ENCODE data around the gene OPCML. TPM values are rescaled to one million over a fixed set of nuclear protein-coding genes. Genes with fewer than 3 reads are reported as not detected.

OPCML gene
- total RNA-seq, 2 donors from 2014 or later: 0.34 TPM; not detected in 1

DNA sequence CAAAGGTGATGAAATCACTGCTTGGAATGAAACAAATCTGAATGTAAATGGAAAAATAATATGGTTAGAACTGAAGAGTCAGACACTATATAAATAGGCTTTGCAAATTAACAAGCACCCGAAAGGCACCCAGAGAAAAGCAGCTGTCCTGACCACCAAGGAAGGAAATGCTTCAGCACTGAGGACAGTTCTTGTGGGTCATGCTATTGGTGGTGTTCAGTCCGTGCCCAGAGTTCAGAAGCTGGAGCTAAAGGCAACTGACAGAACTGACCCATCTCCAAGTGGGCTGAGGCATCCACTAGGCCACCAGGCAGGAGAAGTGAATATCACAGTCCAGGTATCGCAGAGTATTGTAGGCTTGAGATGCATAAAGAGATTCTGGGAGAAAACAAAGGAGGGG, 208.9 kb downstream of the OPCML start:
- no peaks in the 10 kb centered on the region for H3K36me3 ChIP-seq
- H3K27ac ChIP-seq: no peak overlapping the region
- TF ChIP-seq POLR2AphosphoS5 (IDR thresholded peaks at IDR 0.05) (no peak), POLR2A (IDR thresholded peaks at IDR 0.05) (no peak)
- TF ChIP-seq, protein P1, sequence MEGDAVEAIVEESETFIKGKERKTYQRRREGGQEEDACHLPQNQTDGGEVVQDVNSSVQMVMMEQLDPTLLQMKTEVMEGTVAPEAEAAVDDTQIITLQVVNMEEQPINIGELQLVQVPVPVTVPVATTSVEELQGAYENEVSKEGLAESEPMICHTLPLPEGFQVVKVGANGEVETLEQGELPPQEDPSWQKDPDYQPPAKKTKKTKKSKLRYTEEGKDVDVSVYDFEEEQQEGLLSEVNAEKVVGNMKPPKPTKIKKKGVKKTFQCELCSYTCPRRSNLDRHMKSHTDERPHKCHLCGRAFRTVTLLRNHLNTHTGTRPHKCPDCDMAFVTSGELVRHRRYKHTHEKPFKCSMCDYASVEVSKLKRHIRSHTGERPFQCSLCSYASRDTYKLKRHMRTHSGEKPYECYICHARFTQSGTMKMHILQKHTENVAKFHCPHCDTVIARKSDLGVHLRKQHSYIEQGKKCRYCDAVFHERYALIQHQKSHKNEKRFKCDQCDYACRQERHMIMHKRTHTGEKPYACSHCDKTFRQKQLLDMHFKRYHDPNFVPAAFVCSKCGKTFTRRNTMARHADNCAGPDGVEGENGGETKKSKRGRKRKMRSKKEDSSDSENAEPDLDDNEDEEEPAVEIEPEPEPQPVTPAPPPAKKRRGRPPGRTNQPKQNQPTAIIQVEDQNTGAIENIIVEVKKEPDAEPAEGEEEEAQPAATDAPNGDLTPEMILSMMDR (IDR thresholded peaks at IDR 0.05): no peak
- intact Hi-C loops (cut with DNase I): no loop called here
- H3K27me3 ChIP-seq (replicated peaks; ENCODE audit: insufficient read depth): no peaks in the 10 kb centered on the region
- H3K4me3 ChIP-seq: no peak overlapping the region
- no peak for DNase-seq (ENCODE audit: low spot score)
- H3K9me3 ChIP-seq: no peaks in the 10 kb centered on the region
- H3K4me1 ChIP-seq (replicated peaks): no peaks in the 10 kb centered on the region
- 67% methylated on average over 3 of the region's 3 CpGs for WGBS

DNA sequence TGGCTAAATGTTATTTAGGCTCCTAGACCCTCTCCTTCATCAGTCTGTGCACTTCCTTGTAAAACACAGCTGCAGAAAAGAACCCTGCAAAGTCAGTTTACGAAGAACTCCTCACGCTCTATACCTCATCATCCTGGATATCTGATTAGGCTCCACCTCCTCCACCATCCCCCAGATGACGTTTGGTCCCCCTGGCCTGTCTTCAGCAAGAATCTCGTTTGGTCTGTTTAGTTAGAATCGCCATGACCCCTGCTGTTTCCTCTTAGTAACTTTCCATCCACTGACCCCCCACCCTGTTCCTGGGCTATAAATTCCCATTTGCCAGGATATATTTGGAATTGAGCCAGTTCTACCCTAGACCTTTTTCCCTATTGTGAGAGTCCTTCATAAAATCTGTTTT, 214.1 kb downstream of the OPCML start:
- no peak overlapping the region for H3K4me3 ChIP-seq
- H3K36me3 ChIP-seq: no peaks in the 10 kb centered on the region
- intact Hi-C loops (cut with DNase I): no loop called here
- no peak for TF ChIP-seq POLR2A (IDR thresholded peaks at IDR 0.05)
- TF ChIP-seq POLR2AphosphoS5 (IDR thresholded peaks at IDR 0.05): no peak
- TF ChIP-seq, protein P1 (IDR thresholded peaks at IDR 0.05): no peak
- no peak for DNase-seq (ENCODE audit: low spot score)
- WGBS: 52% methylated on average over 5 of the region's 5 CpGs
- H3K27ac ChIP-seq: no peak overlapping the region
- no peaks in the 10 kb centered on the region for H3K9me3 ChIP-seq
- no peaks in the 10 kb centered on the region for H3K4me1 ChIP-seq (replicated peaks)
- no peaks in the 10 kb centered on the region for H3K27me3 ChIP-seq (replicated peaks; ENCODE audit: insufficient read depth)

DNA sequence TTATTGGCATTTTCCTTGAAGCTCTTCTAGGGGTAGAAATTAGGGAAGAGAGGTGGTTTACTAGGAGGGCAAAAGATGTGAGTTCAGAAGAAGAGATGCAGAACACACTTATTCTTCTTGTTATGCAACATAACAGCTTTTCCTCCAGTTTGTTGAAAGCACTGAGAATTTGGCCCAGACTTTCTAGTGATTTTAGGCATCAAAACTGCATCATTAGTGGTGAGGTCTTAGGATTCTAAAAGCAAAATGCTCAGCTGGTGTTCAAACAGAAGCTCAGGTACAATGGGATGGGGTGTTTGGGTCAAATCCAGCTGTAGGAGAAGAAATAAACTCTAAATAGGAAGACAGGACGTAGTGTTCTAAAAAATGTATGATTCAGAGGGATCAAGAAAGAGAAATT, 221.1 kb downstream of the OPCML start:
- H3K4me1 ChIP-seq (replicated peaks): no peaks in the 10 kb centered on the region
- no peak for DNase-seq (ENCODE audit: low spot score)
- no peaks in the 10 kb centered on the region for H3K36me3 ChIP-seq
- WGBS: 71% methylated on average over 1 of the region's 1 CpG
- TF ChIP-seq, protein P1 (IDR thresholded peaks at IDR 0.05): no peak
- TF ChIP-seq POLR2AphosphoS5 (IDR thresholded peaks at IDR 0.05) (no peak), POLR2A (IDR thresholded peaks at IDR 0.05) (no peak)
- H3K27ac ChIP-seq: no peak overlapping the region
- H3K9me3 ChIP-seq: no peaks in the 10 kb centered on the region
- H3K4me3 ChIP-seq: no peak overlapping the region
- intact Hi-C loops (cut with DNase I): no loop called here
- H3K27me3 ChIP-seq (replicated peaks; ENCODE audit: insufficient read depth): no peaks in the 10 kb centered on the region

DNA sequence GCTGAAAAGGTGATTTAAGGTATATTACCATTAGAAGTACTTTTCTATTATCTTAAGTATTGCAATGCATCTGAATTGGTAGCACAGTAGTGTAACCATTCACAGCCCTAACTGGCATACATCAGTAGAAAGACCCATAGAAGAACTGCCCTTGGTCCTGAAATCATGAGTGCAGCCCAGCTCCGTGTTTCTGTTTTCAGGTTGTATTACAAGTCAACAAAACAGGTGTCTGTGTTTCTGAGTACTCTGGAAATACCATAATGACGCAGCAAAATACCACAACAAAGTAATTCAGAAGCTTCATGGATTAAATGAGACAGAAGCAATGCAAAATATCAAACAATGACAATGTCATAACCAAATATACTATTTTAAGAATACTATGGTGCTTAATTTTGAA, 226.3 kb downstream of the OPCML start:
- intact Hi-C loops (cut with DNase I): no loop called here
- Histone ChIP-seq H3K4me1 (replicated peaks) (no peaks in the 10 kb centered on the region), H3K27me3 (replicated peaks; ENCODE audit: insufficient read depth) (no peaks in the 10 kb centered on the region), H3K4me3 (no peak overlapping the region), H3K27ac (no peak overlapping the region), H3K9me3 (no peaks in the 10 kb centered on the region), H3K36me3 (no peaks in the 10 kb centered on the region)
- DNase-seq (ENCODE audit: low spot score): no peak
- TF ChIP-seq POLR2A (IDR thresholded peaks at IDR 0.05) (no peak), POLR2AphosphoS5 (IDR thresholded peaks at IDR 0.05) (no peak)
- TF ChIP-seq, protein P1 (IDR thresholded peaks at IDR 0.05): no peak
- 31% methylated on average over 2 of the region's 2 CpGs for WGBS

DNA sequence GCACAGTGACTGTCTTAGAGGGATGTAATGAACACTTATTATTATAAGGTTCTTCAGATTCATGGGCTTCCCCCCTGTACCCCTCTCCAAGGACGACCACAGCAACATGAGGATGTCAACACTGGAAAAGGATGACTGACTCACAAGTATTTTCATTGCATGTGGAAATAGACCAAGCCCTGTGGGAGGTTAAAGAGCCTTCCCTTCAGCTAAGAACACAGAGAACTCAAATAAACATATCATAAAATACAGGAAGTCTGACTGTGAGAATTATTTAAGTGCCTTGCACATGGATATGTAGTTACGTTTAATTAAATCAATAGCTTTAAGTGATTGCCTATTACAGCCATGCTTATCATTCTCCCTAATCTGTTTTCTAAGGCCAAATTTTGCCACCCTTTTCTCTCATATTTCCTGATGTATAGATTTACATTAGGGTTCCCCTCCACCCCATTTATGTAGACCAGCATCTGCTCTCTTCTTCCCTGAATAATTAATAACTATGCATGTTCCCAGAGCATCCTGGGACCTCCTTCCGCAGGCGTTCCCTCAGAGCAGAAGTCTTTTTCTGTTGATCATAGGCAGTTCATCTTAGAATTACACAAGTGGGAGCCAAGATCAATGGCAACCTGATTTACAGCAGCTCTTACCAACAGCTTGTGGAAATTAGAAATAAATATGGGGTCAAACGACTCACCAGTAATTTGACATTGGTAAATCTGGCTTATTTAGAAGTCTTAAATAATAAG, 226.9 kb downstream of the OPCML start:
- TF ChIP-seq, protein P1 (IDR thresholded peaks at IDR 0.05): no peak
- TF ChIP-seq POLR2A (IDR thresholded peaks at IDR 0.05) (no peak), POLR2AphosphoS5 (IDR thresholded peaks at IDR 0.05) (no peak)
- WGBS: 60% methylated on average over 5 of the region's 5 CpGs
- intact Hi-C loops (cut with DNase I): no loop called here
- no peak for DNase-seq (ENCODE audit: low spot score)
- no peak overlapping the region for H3K4me3 ChIP-seq
- H3K27ac ChIP-seq: no peak overlapping the region
- H3K27me3 ChIP-seq (replicated peaks; ENCODE audit: insufficient read depth): no peaks in the 10 kb centered on the region
- no peaks in the 10 kb centered on the region for H3K9me3 ChIP-seq
- H3K4me1 ChIP-seq (replicated peaks): no peaks in the 10 kb centered on the region
- no peaks in the 10 kb centered on the region for H3K36me3 ChIP-seq

Data from prostate gland (tissue), 2 donors.